ENCODE measurements around the gene KANSL1L.

- TF ChIP-seq CTCF (IDR thresholded peaks at IDR 0.05) (no peak), EP300 (IDR thresholded peaks at IDR 0.05) (no peak), POLR2A (IDR thresholded peaks at IDR 0.05) (no peak)
These were observed 19.1 kb upstream of the KANSL1L start for GRCh38 chr2:210190345-210190744.
